ENCODE data around the gene ADGRD1.
"Not testable (repeated sequence)": the region's sequence is repeated elsewhere in the genome, so short reads cannot be mapped to it uniquely, and the experiment has no call there.

Gene ADGRD1

GRCh38 chr12:130937546-130937945 lies 16.2 kb upstream of the ADGRD1 start:
- not testable (repeated sequence) for DNase-seq (ENCODE audit: low read depth)

GRCh38 chr12:130938186-130938585 lies 15.5 kb upstream of the ADGRD1 start:
- no peak for DNase-seq (ENCODE audit: low read depth)

GRCh38 chr12:130944878-130945277 lies 8.8 kb upstream of the ADGRD1 start:
- no peak for DNase-seq (ENCODE audit: low read depth)

- no peak for DNase-seq (ENCODE audit: low read depth)
These were observed 7.8 kb upstream of the ADGRD1 start for GRCh38 chr12:130945786-130946492.

GRCh38 chr12:130947028-130947613 lies 6.6 kb upstream of the ADGRD1 start:
- DNase-seq (ENCODE audit: low read depth): no peak

GRCh38 chr12:130948136-130948535 lies 5.6 kb upstream of the ADGRD1 start:
- no peak for DNase-seq (ENCODE audit: low read depth)

GRCh38 chr12:130948751-130949150 lies 5.0 kb upstream of the ADGRD1 start:
- DNase-seq (ENCODE audit: low read depth): no peak

GRCh38 chr12:130949806-130950205 lies 3.9 kb upstream of the ADGRD1 start:
- DNase-seq (ENCODE audit: low read depth): no peak

GRCh38 chr12:130951636-130952035 lies 2.1 kb upstream of the ADGRD1 start:
- DNase-seq (ENCODE audit: low read depth): no peak

- no peak for DNase-seq (ENCODE audit: low read depth)
These were observed 1.3 kb upstream of the ADGRD1 start for GRCh38 chr12:130952171-130952954.

GRCh38 chr12:130954544-130954831 lies 781 bp downstream of the ADGRD1 start:
- no peak for DNase-seq (ENCODE audit: low read depth)

GRCh38 chr12:130955238-130955816 lies 1.6 kb downstream of the ADGRD1 start:
- DNase-seq (ENCODE audit: low read depth): no peak

GRCh38 chr12:130956009-130956408 lies 2.3 kb downstream of the ADGRD1 start:
- DNase-seq (ENCODE audit: low read depth): no peak

GRCh38 chr12:130956456-130957303 lies 3.0 kb downstream of the ADGRD1 start:
- no peak for DNase-seq (ENCODE audit: low read depth)

GRCh38 chr12:130957304-130957621 lies 3.6 kb downstream of the ADGRD1 start:
- DNase-seq (ENCODE audit: low read depth): no peak

- no peak for DNase-seq (ENCODE audit: low read depth)
These were observed 4.9 kb downstream of the ADGRD1 start for GRCh38 chr12:130958557-130959140.

GRCh38 chr12:130959632-130960031 lies 5.9 kb downstream of the ADGRD1 start:
- no peak for DNase-seq (ENCODE audit: low read depth)

- DNase-seq (ENCODE audit: low read depth): no peak
These were observed 6.4 kb downstream of the ADGRD1 start for GRCh38 chr12:130960058-130960457.

- no peak for DNase-seq (ENCODE audit: low read depth)
These were observed 7.1 kb downstream of the ADGRD1 start for GRCh38 chr12:130960787-130961186.

- no peak for DNase-seq (ENCODE audit: low read depth)
These were observed 8.3 kb downstream of the ADGRD1 start for GRCh38 chr12:130961921-130962451.

- no peak for DNase-seq (ENCODE audit: low read depth)
These were observed 11.5 kb downstream of the ADGRD1 start for GRCh38 chr12:130965214-130965613.

- DNase-seq (ENCODE audit: low read depth): no peak
These were observed 12.0 kb downstream of the ADGRD1 start for GRCh38 chr12:130965668-130966067.
